HG03280 (cell line): Measurements from ENCODE around the gene UBASH3B.
"Not testable (repeated sequence)": the region's sequence is repeated elsewhere in the genome, so short reads cannot be mapped to it uniquely, and the experiment has no call there.

Source experiments
- ATAC-seq: cut with Tn5 transposase; IDR thresholded peaks from one replicate; pipeline ENCODE4 v1.9.1; 2021; ENCODE audit warnings: mild to moderate bottlenecking, moderate library complexity; ENCODE audit not compliant: unreplicated experiment

The UBASH3B gene

DNA sequence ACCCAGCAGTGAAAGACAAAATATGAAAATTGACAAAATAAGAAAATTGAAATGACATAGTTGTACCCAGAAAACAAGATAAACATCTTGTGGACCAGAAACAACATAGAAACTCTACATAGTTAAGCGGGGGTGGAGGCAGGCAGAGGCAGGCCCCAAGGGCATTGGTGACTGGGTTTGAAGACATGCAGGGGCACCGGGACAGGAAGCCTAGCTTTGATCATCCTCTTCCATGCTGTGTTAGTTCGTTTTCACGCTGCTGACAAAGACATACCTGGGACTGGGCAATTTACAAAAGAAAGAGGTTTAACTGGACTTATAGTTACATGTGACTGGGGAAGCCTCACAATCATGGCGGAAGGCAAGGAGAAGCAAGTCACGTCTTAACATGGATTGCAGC lies 149.3 kb downstream of the UBASH3B start:
- ATAC-seq, result no peak

GRCh38 chr11:122807731-122808477 lies 152.4 kb downstream of the UBASH3B start:
- no peak for ATAC-seq

DNA sequence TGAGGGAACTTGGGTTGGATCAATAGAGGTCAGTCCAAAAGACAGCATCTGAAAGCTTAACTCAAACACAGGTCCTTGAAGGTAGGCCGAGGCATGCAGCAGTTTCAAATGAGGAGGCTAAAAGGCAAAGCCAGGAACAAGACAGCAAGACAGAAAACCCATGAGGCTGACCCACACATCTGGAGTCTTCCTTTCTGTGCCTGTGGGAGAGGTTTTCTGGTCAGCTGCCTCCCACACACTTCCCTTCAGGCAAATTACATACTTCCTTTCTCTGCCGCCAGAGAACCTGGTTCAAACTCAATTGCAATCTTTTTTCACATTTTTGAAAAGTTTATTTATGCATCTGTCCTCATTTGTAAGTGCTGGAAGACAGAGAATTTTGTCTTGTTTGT lies 153.0 kb downstream of the UBASH3B start:
- peak; percentile 64 for ATAC-seq

- ATAC-seq, result no peak
Measured at GRCh38 chr11:122809866-122810265, 154.3 kb downstream of the UBASH3B start.

GRCh38 chr11:122811721-122812120 lies 156.2 kb downstream of the UBASH3B start:
- ATAC-seq, result no peak

DNA sequence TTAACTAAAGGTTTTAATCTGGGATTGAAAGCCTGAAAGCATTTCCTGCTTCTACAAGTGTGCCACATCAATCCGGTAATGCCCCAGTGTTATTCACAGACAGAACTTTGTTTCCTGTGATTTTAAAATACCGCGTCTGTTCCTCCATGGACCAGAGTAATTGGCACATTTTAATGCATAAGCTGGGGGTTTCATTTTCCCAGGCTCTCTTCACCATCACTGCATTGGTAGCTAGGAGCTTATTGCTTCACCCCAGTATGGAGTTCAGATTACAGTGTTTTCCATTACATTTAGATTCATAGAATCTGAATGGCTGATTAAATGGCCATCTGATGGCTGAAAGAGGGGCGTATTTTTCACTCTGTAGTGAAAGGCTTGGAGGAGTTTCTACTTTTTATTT lies 157.1 kb downstream of the UBASH3B start:
- ATAC-seq, result no peak

DNA sequence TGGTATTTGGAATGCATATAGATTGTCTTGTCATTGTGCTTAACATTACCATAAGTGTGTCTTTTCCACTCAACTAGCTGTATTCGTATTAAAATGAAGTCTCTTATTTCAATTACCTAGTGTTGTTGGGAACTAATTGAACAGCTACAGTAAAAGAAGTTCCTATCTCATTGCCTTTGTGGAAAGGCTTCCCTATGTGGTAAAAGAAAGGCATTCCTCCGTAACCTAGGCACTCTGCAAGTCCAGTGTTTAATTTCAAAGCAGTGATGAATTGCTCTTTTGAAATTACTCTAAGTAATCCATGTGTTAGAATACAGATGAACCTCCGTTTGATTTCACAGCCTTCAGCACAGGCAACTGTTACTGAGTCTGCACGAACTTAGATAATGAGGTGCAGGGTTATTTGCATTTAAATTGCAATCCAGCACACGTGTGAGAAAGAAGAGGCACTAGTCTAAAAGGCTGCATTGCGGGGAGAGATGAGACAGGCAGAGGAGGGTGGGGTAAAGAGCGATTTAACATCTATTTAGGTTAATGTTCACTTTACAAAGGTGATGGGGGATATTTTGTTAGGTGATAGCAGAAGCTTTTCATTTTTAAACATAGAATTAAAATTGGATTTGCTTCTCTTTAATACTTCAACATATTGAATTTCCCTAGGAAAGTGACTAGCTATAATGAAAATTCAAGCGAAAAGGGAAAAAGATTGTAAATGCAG lies 157.8 kb downstream of the UBASH3B start:
- ATAC-seq, result no peak

DNA sequence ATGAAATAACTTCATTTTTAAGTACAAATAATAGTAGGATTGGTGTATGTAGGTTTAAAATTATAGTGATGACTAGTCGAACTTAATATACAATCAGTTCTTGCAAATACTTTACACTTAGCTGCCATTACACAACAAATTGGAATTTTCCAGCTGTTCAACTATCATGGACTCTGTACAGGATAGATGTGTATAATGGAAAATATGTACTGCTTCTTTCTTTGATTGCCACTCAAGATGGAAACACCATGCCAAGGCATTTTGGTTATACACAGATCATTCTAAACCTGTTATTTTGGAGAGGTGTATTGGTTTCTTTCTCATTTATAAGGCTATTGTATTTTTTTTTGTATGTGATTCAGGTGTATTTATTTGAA lies 158.4 kb downstream of the UBASH3B start:
- ATAC-seq, result no peak

DNA sequence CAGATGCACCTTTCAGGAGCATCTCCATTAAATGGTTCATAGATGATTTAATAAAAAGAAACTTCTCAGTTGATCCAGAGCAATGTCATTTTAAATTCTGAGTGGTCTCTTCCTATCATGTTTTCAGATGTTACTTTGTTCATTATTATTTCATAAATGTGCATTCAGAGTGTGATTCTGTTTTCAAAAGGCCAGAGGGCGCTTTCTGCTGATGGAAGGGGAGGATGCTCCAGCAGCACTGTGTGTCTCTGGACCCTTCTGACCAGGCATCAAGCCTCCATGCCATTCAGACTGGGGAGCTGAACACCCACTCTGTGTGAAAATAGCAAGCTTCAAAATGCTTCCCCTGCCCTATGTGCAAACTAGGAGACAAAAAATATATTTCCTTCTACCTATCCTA lies 158.9 kb downstream of the UBASH3B start:
- no peak for ATAC-seq

- no peak for ATAC-seq
Measured at GRCh38 chr11:122815900-122816299, 160.4 kb downstream of the UBASH3B start.

GRCh38 chr11:122816761-122817520 lies 161.4 kb downstream of the UBASH3B start:
- ATAC-seq, result no peak

DNA sequence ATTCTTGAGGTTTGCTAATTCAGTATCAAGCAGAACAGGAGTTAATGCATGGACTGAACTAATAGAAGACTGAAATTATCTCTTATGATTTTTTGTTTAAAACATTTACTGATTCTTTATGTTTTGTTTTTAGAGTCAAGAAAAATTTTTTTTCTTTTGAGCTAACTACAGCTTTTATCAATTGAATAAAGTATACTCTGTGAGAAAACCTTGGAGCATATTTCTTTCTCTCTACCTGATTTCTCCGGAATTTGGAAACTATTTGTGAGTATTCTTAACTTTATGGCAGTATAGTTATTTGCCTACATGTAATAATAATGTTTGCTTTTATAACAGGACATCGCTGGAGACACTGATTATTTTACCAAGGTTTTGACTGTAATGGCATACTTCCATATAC lies 164.6 kb downstream of the UBASH3B start:
- ATAC-seq, result no peak

GRCh38 chr11:122821169-122821568 lies 165.6 kb downstream of the UBASH3B start:
- ATAC-seq, result no peak

- ATAC-seq, result no peak
Measured at GRCh38 chr11:122822241-122822640, 166.7 kb downstream of the UBASH3B start.

GRCh38 chr11:122823564-122823963 lies 168.0 kb downstream of the UBASH3B start:
- no peak for ATAC-seq

- ATAC-seq, result not testable (repeated sequence)
Measured at GRCh38 chr11:122829371-122829770, 173.8 kb downstream of the UBASH3B start.

DNA sequence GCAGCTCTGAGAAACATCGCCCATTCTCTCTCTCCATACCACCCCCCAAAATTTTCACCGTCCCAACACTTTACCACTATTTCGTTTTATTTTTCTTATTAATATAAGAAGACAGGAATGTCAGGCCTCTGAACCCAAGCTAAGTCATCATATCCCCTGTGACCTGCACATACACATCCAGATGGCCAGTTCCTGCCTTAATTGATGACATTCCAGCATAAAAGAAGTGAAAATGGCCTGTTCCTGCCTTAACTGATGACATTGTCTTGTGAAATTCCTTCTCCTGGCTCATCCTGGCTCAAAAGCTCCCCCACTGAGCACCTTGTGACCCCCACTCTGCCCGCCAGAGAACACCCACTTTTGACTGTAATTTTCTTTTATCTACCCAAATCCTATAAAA lies 176.8 kb downstream of the UBASH3B start:
- not testable (repeated sequence) for ATAC-seq

DNA sequence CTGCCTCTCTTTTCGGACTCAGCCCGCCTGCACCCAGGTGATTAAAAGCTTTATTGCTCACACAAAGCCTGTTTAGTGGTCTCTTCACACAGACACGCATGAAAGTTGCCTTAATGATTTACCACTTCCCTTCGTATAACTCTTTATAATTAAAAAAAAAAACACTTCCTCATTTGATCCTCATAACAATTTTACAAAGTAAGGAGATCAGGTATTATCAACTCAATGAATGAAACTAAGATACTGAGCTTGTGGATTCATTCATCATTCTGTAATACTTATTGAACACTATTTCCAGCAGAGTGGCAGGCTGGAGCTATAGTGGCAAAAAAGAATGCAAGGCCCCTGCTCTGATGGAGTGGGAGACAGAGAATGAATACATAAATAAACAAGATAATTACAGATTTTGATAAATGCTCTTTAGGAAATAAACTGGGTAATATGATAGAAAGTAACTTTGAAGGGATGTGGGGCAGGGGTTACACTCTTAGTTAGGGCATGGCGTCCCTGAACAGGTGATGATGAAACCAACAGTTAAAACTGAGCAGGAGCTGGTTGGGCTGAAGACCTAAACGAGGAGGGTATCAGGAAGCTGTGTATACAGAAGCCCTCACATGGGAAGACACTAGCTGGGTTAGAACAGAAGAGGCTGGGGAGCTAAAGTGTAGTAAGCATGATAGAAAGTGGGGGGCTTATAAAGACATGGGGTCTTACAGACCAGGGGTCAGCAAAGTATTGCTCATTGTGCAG lies 177.4 kb downstream of the UBASH3B start:
- no peak for ATAC-seq

GRCh38 chr11:122833846-122834464 lies 178.4 kb downstream of the UBASH3B start:
- no peak for ATAC-seq

- no peak for ATAC-seq
Measured at GRCh38 chr11:122836916-122837315, 181.4 kb downstream of the UBASH3B start.
